Astrocyte of the cerebellum (primary cell): ENCODE measurements around the gene DYNC1I1.

Experiments used
- DNase-seq: peaks from one replicate; pipeline ENCODE4 v3.0.0-alpha.2; 2011; ENCODE audit warnings: low read depth
- H3K4me3 ChIP-seq: 2 replicates; pipeline ENCODE4 v1.5.1; 2011; ENCODE audit warnings: mild to moderate bottlenecking, low read depth, low read length, moderate library complexity
- CTCF ChIP-seq: IDR thresholded peaks from 2 replicates; pipeline ENCODE4 v1.5.1; 2012; ENCODE audit warnings: low read length, low read depth, moderate library complexity, mild to moderate bottlenecking; ENCODE audit errors: missing control alignments
- in situ Hi-C: cut with HindIII; loops from 2 replicates; pipeline ENCODE4 v1.10.0; 2017; ENCODE audit warnings: low sequenced_read_pairs

DYNC1I1 gene

GRCh38 chr7:95893484-95893883 lies 121.1 kb downstream of the DYNC1I1 start:
- in situ Hi-C loops: no loop called here
- no peak for DNase-seq
- TF ChIP-seq CTCF: no peak
- no peak overlapping the region for H3K4me3 ChIP-seq

GRCh38 chr7:95897557-95898251 lies 125.3 kb downstream of the DYNC1I1 start:
- no peak overlapping the region for H3K4me3 ChIP-seq
- DNase-seq: no peak
- no peak for TF ChIP-seq CTCF
- in situ Hi-C loops: no loop called here

GRCh38 chr7:95899919-95900513 lies 127.7 kb downstream of the DYNC1I1 start:
- in situ Hi-C loops: no loop called here
- TF ChIP-seq CTCF: no peak
- H3K4me3 ChIP-seq: no peak overlapping the region
- no peak for DNase-seq

GRCh38 chr7:95901006-95901405 lies 128.7 kb downstream of the DYNC1I1 start:
- DNase-seq: no peak
- no peak overlapping the region for H3K4me3 ChIP-seq
- in situ Hi-C loops: no loop called here
- TF ChIP-seq CTCF: no peak

GRCh38 chr7:95904099-95904498 lies 131.7 kb downstream of the DYNC1I1 start:
- no peak for DNase-seq
- no peak overlapping the region for H3K4me3 ChIP-seq
- in situ Hi-C loops: no loop called here
- no peak for TF ChIP-seq CTCF

- H3K4me3 ChIP-seq: no peak overlapping the region
- in situ Hi-C loops: no loop called here
- TF ChIP-seq CTCF: no peak
- DNase-seq: no peak
Measured at GRCh38 chr7:95905167-95905566, 132.8 kb downstream of the DYNC1I1 start.
